SH-SY5Y (cell line): Measurements from ENCODE around the gene LSM12.

ENCODE experiments used
- GATA2 ChIP-seq: IDR thresholded peaks from 2 replicates; pipeline ENCODE4 v1.6.1; 2011; ENCODE audit warnings: mild to moderate bottlenecking, low read depth, low read length
- GATA3 ChIP-seq: IDR thresholded peaks from 2 replicates; pipeline ENCODE4 v1.6.1; 2011; ENCODE audit warnings: low read depth, mild to moderate bottlenecking, low read length, moderate library complexity

- TF ChIP-seq GATA3 (no peak), GATA2 (no peak)
Observed at GRCh38 chr17:44000141-44000860, 66.2 kb downstream of the LSM12 start.
